HG03097 (cell line): ENCODE data around the gene ZRANB3.
"Not testable (repeated sequence)": the region's sequence is repeated elsewhere in the genome, so short reads cannot be mapped to it uniquely, and the experiment has no call there.

Experiments
- ATAC-seq: cut with Tn5 transposase; IDR thresholded peaks from one replicate; pipeline ENCODE4 v1.9.1; 2021; ENCODE audit not compliant: unreplicated experiment, low FRiP score

ZRANB3 gene

DNA sequence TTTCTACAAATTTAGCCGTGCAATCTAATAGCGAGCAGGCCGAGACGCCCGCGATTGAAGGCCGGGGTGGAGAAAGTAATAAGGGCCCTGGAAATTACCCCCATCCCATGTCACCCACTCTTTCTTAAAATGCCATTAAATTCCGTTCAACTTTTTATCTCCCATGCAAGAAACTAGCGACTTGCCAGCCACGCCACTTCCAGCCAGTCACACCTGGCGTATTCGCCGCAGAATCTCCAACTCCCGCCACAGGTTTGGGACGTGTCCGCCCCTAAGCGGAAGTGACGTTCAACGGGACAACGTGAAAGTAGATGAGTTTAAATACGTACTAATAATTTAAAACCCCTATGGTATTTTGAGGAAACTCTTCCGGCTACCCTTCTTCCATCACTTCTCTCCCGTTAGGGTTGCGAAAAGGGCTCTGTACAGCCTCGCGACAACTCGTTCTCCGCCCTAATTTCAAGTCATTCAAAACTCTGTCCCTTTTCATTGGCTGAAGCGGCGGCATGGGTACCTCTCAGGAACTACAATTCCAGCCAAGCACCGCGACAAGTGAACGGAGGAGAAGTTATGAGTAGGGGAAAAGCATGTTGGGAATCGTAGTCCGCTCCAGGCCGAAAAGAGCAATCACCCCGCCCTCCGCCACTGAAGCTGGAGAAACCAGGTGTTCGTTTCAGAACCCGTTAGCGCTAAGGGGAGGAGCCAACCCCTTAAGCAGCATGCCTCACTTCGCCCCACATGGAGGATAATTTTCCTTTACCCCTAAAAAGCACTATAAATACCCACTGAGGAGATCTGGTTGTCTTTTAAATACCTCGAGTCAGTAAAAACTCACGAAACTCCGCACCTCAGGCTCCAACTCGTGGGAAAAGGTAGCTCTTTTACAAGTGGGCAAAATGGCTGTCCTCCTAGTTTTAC is at the start of gene ZRANB3:
TSS of gene ZRANB3 (minus strand) at position 906 of the 918 bp plus-strand sequence.
- ATAC-seq: peak; percentile 74

DNA sequence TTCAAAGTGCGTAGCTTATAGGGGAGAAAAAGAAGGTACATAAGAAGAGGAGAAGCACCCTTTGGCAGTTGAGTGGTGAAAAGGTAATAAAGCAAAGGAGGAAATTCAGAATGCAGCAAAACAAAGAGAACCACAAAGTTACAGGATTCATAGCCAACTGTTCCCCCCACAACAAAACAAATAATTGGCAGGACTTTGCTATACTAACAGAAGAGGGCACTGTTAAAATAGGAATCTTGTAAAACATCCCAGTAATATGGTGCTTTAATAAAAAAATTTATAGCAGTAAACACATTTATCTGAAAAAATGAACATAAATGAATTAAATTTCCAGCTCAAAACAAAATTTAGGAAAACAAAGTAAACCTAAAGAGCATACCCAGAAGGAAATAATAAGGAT is 42.6 kb upstream of the ZRANB3 start:
- ATAC-seq: no peak

DNA sequence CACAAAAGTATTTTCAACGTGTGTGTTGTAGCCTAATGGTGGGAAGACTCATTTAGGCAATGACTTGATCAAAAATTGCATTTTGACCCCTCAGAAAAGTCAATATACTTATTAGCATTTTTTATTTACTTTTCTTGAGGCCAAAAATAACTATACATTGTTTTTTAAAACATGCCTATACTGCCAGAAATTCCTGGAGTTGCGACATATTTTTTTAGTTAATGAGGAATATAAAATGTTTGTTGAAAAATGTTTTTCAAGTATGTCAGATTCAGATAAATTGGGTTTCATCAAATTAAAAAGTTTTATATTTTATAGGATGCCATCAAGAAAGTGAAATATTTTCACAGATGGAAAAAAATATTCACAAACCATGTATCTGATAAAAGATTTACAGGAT is 39.9 kb upstream of the ZRANB3 start:
- ATAC-seq: no peak

DNA sequence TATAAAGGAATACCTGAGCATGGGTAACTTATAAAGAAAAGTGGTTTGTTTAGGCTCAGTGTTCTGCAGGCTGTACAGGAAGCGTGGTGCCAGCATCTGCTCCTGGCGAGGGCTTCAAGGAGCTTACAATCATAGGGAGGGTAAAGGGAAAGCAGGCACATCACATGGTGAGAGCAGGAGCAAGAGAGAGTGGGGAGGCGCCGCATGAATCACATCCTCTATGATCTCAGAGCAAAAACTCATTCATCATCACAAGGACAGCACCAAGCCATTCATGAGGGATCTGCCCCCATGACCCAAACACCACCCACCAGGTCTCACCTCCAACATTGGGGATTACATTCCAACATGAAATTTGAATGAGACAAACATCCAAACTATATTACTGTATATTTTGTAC is 32.8 kb upstream of the ZRANB3 start:
- no peak for ATAC-seq

DNA sequence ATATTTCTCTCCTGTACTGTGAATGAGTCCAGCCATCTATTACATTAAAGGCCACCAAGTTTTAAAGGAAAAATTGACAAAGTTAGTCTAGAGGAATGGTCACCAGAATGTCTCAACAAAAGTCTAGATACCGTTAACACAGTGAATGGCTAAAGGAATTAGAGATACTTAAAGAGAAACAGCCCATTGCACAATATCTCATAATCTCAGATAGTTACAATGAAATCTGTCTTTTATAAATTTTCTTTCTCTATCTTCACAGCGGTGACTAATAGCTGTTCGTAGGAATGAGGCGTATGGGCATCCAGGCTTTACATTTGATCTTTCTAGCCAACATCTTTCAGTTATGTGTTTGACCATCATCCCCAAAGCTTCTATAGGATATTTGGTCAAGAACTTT is 30.9 kb upstream of the ZRANB3 start:
- no peak for ATAC-seq

DNA sequence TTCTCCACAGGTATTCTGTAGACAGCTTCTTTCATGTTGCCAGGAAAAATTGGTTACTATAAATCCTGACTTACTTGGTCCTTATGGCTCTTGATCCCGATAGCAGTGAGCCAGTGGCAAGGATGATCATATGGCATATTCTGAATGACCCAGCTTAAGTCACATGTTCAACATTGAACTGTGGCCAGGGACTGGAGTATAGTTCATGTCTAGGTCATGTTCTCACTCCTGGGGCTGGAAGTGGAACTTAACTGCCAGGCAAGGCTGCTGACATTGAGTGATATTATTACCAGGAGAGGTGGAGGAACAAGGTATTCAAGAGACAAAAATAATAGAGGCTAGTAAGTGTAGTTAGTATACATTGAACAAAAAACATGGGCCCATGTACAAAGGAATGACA is 26.5 kb upstream of the ZRANB3 start:
- no peak for ATAC-seq

DNA sequence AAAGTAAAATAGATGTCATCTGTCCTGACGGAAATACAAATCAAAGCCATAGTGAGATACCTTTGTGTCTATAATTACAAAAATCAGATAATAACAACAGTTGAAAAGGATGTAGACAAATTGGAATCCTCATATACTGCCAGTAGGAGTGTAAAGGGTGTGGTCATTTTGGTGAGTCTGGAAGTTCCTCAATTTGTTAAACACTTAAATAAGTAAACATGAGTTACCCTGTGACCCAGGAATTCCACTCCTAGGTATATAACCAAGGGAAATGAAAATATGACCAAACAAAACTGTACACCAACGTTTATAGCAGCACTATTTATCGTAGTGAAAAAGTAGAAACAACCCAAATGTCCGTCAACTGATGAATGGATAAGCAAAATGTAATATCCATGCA is 24.3 kb upstream of the ZRANB3 start:
- no peak for ATAC-seq

DNA sequence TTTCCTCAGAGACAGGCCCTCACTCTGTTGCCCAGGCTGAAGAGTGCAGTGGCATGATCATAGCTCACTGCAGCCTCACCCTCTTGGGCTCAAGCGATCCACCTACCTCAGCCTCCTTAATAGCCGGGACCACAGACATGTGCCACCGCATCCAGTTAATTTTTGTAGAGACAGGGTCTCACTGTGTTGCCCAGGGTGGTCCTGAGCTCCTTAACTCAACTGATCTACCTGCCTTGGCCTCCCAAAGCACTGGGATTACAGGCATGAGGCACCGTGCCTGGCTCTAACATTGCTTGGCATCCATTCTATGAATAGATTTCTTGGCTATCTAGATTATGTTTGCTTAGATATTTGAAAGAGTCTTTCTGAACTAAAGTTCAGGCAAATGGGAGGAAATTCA is 21.9 kb upstream of the ZRANB3 start:
- ATAC-seq: no peak

DNA sequence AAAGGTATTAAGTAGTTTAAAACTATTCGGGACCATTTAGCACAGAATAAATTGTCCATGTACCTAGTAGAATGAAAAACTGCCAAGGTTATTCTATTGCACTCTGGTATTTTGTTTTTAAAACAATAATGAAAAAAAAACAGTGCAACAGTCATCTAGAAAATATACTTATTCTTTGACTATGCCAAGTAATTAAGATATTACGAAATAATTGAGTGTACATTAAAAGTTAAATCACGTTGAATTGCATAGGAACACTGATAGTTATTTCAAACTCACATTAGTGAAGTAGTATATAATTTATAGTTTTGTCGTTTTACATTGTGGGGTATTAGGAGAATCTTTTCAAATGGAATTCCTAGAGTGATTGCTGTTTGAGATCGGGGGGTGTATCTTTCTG is 20.3 kb upstream of the ZRANB3 start:
- no peak for ATAC-seq

DNA sequence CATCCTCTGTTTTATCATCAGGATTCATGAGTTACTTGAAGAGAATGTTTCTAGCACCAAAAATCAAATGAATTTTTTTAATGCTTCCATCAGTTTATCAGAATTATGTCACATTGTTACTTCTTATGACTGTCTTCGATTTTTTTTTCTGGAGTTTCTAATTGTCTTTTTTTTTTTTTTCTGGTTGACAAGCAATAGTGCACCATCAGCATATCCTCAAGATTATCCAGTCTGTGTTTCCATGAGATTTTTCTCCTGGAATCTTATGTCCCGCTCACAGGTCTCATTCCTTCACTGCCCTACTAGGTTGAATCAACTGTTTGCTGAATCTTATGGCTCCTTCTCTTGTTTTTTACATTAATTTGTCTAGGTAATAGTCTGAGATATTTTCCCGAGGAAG is 16.3 kb upstream of the ZRANB3 start:
- ATAC-seq: no peak

DNA sequence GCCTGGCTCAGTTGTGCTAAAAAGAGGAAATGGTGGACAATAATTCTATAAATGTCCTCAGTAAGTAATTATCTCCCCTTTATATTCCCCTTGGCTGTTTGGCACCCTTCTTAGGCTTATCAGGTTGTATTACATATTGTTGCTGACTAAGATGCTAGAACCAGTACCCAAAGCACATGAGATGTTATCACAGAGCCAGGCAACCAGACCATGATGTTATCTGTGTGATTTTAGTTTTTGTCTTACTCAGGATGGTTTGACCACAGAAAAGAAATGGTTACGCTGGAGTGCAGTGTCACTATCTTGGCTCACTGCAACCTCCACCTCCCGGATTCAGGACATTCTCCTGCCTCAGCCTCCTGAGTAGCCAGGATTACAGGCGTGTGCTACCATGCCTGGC is 15.4 kb upstream of the ZRANB3 start:
- no peak for ATAC-seq

DNA sequence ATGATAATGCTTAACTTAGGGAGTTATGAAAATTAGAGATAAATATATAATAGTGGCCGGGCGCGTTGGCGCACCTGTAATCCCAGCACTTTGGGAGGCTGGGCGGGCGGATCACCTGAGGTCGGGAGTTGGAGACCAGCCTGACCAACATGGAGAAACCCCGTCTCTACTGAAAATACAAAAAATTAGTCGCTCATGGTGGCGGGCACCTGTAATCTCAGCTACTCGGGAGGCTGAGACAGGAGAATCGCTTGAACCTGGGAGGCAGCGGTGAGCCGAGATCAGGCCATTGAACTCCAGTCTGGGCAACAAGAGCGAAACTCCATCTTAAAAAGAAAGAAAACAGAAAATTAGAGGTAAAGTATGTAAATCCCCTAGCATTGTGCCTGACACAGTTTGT is 2.5 kb upstream of the ZRANB3 start:
- not testable (repeated sequence) for ATAC-seq

DNA sequence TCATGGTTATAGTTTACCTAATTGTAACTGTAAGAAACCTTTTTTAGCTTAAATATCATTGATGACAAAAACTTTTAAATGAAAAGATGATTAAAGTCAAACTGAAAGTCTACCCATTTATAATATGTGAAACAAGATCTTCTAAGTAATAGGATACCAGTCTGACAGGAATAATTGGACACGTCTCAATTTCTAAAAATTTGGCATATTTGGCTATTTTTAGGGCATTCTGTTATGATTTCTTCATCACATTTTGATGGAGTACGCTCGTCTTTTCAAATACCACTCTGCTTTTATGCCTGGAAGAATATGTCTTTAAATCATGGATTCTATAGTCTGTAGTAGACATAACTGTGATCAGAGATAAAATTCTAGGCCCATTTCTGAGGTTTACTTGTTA is 1.6 kb upstream of the ZRANB3 start:
- no peak for ATAC-seq

DNA sequence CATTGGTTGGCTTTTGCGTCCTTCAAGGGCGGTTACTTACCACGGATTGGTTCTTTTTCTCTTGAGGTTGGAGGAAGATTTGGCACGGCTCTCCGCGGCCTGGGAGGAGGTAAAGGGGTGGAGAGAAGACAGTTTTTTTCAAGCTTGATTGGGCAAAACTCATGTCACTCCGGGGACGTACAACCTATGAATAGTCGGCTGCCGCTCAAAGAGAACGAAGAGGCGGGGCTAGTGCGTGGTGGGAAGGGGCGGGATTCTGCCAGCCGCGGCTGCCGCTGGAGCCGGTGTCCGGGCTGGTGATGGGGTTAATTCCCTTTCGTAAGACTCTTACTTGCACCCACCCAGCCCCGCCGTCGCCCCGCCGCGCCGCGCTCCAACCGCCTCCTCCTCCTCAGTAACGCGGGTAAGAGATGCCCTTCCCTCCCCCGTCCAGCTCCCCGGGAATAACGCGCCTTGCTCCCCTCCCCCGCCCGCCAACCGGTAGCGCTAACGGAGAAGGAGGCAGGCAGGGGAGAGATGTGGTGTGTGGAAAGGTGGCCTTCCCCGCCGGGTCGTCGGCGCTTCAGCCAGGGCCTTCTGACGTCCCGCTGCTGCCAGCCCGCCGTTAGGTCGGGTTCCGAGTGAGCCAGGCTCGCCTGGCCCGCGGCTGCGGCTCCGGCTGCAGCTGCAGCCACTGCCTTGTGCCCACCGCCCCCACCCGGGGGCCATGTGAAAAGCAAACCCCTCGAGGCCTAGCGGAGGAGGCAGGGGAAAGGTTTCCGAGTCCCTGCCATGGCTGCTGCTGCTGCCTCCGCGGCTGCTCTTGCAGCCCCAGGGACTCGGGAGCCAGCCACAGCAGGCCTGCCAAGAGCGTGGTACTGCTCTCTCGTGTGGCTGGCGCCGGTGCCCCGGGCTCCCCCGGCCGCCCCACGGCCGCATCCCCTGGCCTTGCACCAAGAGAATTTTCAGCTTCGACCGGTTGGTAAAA is 496 bp upstream of the ZRANB3 start, which contains the start of gene R3HDM1:
TSS of gene R3HDM1 (plus strand) at position 254 of the 967 bp plus-strand sequence. CDS start 73,362 bp downstream, outside the sequence.
- ATAC-seq: peak; percentile 73

DNA sequence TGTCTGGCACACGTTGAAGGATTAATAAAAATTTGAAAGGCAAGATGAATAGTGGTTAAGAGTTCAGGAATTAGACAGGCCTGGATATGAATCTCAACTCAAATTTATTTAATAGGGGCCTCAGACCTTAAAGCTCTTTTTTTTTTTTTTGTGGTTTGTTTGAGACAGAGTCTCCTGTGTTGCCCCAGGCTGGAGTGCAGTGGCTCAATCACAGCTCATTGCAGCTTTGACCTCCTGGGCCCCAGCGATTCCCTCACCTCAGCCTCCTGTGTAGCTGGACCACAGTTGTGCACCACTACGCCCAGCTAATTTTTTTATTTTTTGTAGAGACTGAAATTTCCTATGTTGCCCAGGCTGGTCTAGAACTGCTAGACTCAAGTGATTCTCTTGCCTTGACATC is 3.0 kb downstream of the ZRANB3 start:
- no peak for ATAC-seq

DNA sequence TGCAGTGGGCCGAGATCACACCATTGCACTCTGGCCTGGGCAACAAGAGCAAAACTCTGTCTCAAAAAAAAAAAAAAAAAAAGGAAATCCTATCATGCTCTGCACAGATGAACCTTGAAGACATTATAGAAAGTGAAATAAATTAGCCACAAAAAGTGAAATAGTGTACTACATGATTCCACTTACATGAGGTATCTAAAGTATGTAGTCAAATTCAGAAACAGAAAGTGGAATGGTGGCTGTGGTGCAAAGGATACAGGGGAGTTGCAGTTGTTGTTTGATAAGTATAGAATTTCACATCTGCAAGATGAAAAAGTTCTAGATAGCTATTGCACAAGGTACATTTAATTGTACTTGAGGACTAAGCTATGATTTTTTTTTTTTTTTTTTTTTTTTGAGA is 5.2 kb downstream of the ZRANB3 start:
- no peak for ATAC-seq

DNA sequence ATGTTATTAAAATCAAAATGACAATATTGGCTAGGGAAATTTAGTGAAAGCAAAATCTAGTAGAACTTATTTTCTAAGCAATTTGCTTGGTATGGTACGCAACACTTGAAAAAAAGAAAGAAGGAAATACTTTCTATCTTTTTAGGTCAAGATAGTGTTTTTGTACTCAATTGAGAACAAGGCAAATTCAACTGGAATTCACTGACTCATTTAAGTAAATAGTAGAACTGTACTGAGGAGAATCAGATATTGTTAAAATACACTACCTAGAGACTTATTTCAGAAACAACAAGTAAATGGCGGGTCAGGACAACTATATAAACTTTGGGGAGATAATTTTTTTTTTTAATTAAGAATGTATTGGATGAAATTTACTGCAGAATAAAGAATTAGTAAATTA is 18.9 kb downstream of the ZRANB3 start:
- ATAC-seq: no peak

DNA sequence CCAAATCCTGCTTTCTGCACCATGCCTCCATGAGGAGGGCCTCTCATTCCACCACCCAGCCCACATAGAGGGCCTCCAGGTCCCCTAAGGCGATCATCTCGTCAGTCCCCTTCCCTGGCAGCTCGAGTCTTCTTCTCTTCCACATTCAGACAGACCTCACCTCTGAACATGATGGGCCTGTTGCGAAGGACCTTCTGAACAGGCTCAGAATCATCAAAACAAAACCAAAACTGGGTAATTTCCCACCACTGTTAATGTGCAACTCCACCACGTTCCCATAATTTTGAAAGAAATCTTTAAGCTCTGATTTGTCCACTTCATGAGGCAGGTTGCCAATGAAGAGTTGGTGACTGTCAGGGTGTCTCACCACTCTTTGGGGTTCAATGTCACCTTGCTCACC is 20.4 kb downstream of the ZRANB3 start:
- no peak for ATAC-seq

DNA sequence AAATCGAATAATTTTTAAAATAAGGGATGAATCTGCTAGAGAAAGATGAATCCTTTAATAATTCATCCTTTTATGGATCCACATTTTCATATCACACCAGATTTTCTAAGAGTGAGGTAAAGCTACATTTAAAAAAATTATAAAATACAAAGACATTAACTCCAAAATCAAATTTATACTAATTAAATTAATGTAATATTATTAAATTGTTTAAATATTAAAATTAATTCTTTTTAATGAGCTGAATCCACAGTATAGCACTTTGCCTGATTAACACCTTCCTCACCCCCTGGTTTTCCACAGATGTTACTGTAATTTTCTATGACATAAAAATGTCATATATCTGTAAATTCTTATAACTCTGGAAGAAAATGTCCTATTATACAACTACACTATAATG is 26.2 kb downstream of the ZRANB3 start:
- ATAC-seq: no peak

DNA sequence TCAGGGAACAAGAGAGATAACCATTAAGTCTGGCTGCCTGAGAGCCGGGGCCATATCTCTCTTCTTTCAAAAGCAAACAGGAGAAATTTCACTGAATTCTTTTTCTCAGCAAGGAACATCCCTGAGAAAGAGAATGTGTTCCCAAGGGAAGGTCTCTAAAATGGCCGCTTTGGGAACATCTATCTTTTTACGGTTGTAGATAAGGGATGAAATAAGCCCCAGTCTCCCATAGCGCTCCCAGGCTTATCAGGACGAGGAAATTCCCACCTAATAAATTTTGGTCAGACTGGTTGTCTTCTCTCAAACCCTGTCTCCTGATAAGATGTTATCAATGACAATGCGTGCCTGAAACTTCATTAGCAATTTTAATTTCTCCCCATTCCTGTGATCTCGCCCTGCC is 32.4 kb downstream of the ZRANB3 start:
- ATAC-seq: not testable (repeated sequence)

DNA sequence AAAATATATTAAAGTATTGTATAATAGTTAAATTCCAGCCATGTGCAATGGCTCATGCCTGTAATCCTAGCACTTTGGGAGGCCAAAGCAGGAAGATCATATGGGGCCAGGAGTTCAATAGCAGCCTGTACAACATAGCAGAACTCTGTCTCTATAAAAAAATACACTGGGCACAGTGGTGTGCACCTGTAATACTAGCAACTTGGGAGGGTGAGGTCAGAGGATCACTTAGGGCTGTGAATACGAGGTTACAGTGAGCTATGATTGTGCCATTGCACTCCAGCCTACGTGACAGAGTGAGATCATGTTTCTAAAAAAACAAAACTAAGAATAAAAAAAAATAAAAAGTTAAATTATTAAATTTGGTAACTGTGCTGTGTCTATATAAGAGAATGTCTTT is 36.1 kb downstream of the ZRANB3 start:
- no peak for ATAC-seq
